CD14-positive monocyte (primary cell): ENCODE measurements around the gene C17orf113. TPM values are rescaled to one million over a fixed set of nuclear protein-coding genes. Genes with fewer than 3 reads are reported as not detected.
A peak's percentile ranks its signal among the peaks of the same experiment; 100 is the strongest.

Experiments used
- DNase-seq, 3 donors: peaks; one replicate each; pipeline ENCODE4 v3.0.0-alpha.2; 2011 to 2022
- H2AFZ ChIP-seq: 2 replicates; pipeline ENCODE4 v1.6.0; 2012; ENCODE audit warnings: mild to moderate bottlenecking, low read depth, low read length, inconsistent platforms; ENCODE audit not compliant: insufficient read depth, poor library complexity, severe bottlenecking
- H3K27ac ChIP-seq, 2 donors: 1 replicate in 1 of 2; 2 replicates in 1 of 2; pipeline ENCODE4 v1.5.1; 2012 to 2013; ENCODE audit warnings: low read length in 2 of 2, control low read depth in 1 of 2, inconsistent platforms in 1 of 2, low read depth in 1 of 2, mild to moderate bottlenecking in 1 of 2
- H3K27me3 ChIP-seq, 2 donors: one replicate each; pipeline versions ENCODE4 v1.6.0 to v1.6.1; 2011 to 2013; ENCODE audit warnings: low read length in 2 of 2; ENCODE audit not compliant: control insufficient read depth in 2 of 2, insufficient read depth in 2 of 2
- H3K36me3 ChIP-seq, 2 donors: replicated peaks in 1 of 2; 1 replicate in 1 of 2; 2 replicates in 1 of 2; pipeline versions ENCODE4 v1.5.1 to v1.6.1; 2012 to 2013; ENCODE audit warnings: low read length in 2 of 2, control low read depth in 1 of 2, inconsistent platforms in 1 of 2, mild to moderate bottlenecking in 1 of 2; ENCODE audit not compliant: insufficient read depth in 2 of 2, control insufficient read depth in 1 of 2
- H3K4me1 ChIP-seq, 2 donors: 1 replicate in 1 of 2; 2 replicates in 1 of 2; pipeline versions ENCODE4 v1.5.1 to v1.6.1; 2012 to 2013; ENCODE audit warnings: low read length in 2 of 2, control low read depth in 1 of 2, inconsistent platforms in 1 of 2, mild to moderate bottlenecking in 1 of 2, moderate library complexity in 1 of 2; ENCODE audit not compliant: insufficient read depth in 2 of 2, control insufficient read depth in 1 of 2
- H3K4me2 ChIP-seq: replicated peaks from 2 replicates; pipeline ENCODE3; 2012; ENCODE audit warnings: low read length, moderate library complexity, mild to moderate bottlenecking; ENCODE audit not compliant: poor library complexity, severe bottlenecking; ENCODE audit errors: extremely low read depth
- H3K4me3 ChIP-seq, 3 experiments: fragments of 200-600 bp in 1 of 3; sonication (generic) in 1 of 3; replicated peaks in 1 of 3; 1 replicate in 2 of 3; 2 replicates in 1 of 3; pipeline ENCODE4 v1.5.1; 2011 to 2013; ENCODE audit warnings: low read length in 3 of 3, mild to moderate bottlenecking in 3 of 3, control low read depth in 2 of 3, low read depth in 2 of 3, inconsistent platforms in 1 of 3, moderate library complexity in 1 of 3
- H3K79me2 ChIP-seq: 2 replicates; pipeline ENCODE4 v1.6.0; 2012; ENCODE audit warnings: mild to moderate bottlenecking, control low read depth, inconsistent platforms, low read length, moderate library complexity; ENCODE audit not compliant: insufficient read depth
- H3K9ac ChIP-seq: 2 replicates; pipeline ENCODE4 v1.6.0; 2017; ENCODE audit warnings: low read length, mild to moderate bottlenecking; ENCODE audit not compliant: insufficient read depth, poor library complexity, severe bottlenecking
- H3K9me3 ChIP-seq, 2 donors: replicated peaks in 1 of 2; 1 replicate in 1 of 2; 2 replicates in 1 of 2; pipeline versions ENCODE4 v1.5.1 to v1.6.1; 2012 to 2013; ENCODE audit warnings: low read length in 2 of 2, control low read depth in 1 of 2; ENCODE audit not compliant: control insufficient read depth in 1 of 2, insufficient read depth in 1 of 2
- H4K20me1 ChIP-seq: 2 replicates; pipeline ENCODE4 v1.6.0; 2012; ENCODE audit warnings: mild to moderate bottlenecking, low read length, control low read depth, moderate library complexity; ENCODE audit not compliant: insufficient read depth
- H3K27ac Mint-ChIP-seq, 7 donors: one replicate each; pipeline ENCODE4 v1.8.0; 2020; ENCODE audit warnings: mild to moderate bottlenecking in 7 of 7, mixed read lengths in 7 of 7, moderate library complexity in 6 of 7, inconsistent platforms in 2 of 7
- H3K27me3 Mint-ChIP-seq, 3 donors: one replicate each; pipeline ENCODE4 v1.8.0; 2021 to 2022; ENCODE audit warnings: low read depth in 3 of 3, mild to moderate bottlenecking in 3 of 3, mixed read lengths in 3 of 3, moderate library complexity in 3 of 3, inconsistent platforms in 1 of 3
- H3K36me3 Mint-ChIP-seq, 2 donors: one replicate each; pipeline ENCODE4 v1.8.0; 2020; ENCODE audit warnings: mixed read lengths in 2 of 2, inconsistent platforms in 1 of 2, mild to moderate bottlenecking in 1 of 2
- H3K4me1 Mint-ChIP-seq: one replicate; pipeline ENCODE4 v1.8.0; 2020; ENCODE audit warnings: mild to moderate bottlenecking, mixed read lengths
- H3K4me3 Mint-ChIP-seq, 2 donors: one replicate each; pipeline ENCODE4 v1.8.0; 2020; ENCODE audit warnings: mild to moderate bottlenecking in 2 of 2, mixed read lengths in 2 of 2, moderate library complexity in 1 of 2
- H3K9me3 Mint-ChIP-seq, 7 donors: one replicate each; pipeline ENCODE4 v1.8.0; 2020 to 2022; ENCODE audit warnings: mixed read lengths in 7 of 7, mild to moderate bottlenecking in 6 of 7, moderate library complexity in 6 of 7, inconsistent platforms in 2 of 7
- WGBS: methylation state at CpG from one replicate; pipeline ENCODE4 v1.1.5; 2013; ENCODE audit warnings: missing lambda C conversion rate; ENCODE audit not compliant: insufficient coverage; 5-methylcytosine and 5-hydroxymethylcytosine counted together
- intact Hi-C, 2 donors: fragments of 100-400 bp; cut with micrococcal nuclease; formaldehyde crosslinking; loops; one replicate each; pipeline versions ENCODE4 v1.15.0 to v1.15.1; 2023
- polyA plus RNA-seq, 3 donors: library from polyadenylated mRNA; depleted of rRNA in 1 of 3; unstranded in 2 of 3; stranded (reverse) in 1 of 3; fragments of 300-500 nt in 2 of 3; fragments of >200 nt in 1 of 3; fragmentation: Illumina TruSeq in 2 of 3; gene quantifications; 1 replicate in 2 of 3; 2 replicates in 1 of 3; pipeline ENCODE4 v1.2.3, GENCODE V29; 2012 to 2021
- TF ChIP-seq, protein P1 (sequence below): fragments of 200-600 bp; IDR thresholded peaks from one replicate; pipeline ENCODE4 v1.8.0; 2022; ENCODE audit warnings: antibody characterized with exemption, mild to moderate bottlenecking

The C17orf113 gene
- polyA plus RNA-seq, 3 donors: 0.20 to 0.52 (median 0.28) TPM

GRCh38 chr17:42051013-42051400 lies 606 bp upstream of the C17orf113 start:
- H3K4me3 ChIP-seq: peak overlapping the region; percentile 35 to 69 (median 45)
- TF ChIP-seq, protein P1, sequence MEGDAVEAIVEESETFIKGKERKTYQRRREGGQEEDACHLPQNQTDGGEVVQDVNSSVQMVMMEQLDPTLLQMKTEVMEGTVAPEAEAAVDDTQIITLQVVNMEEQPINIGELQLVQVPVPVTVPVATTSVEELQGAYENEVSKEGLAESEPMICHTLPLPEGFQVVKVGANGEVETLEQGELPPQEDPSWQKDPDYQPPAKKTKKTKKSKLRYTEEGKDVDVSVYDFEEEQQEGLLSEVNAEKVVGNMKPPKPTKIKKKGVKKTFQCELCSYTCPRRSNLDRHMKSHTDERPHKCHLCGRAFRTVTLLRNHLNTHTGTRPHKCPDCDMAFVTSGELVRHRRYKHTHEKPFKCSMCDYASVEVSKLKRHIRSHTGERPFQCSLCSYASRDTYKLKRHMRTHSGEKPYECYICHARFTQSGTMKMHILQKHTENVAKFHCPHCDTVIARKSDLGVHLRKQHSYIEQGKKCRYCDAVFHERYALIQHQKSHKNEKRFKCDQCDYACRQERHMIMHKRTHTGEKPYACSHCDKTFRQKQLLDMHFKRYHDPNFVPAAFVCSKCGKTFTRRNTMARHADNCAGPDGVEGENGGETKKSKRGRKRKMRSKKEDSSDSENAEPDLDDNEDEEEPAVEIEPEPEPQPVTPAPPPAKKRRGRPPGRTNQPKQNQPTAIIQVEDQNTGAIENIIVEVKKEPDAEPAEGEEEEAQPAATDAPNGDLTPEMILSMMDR: no peak
- no peaks in the 10 kb centered on the region for H3K36me3 Mint-ChIP-seq
- H2AFZ ChIP-seq: peak overlapping the region; percentile 96
- no peaks in the 10 kb centered on the region for H3K9me3 ChIP-seq
- peak overlapping the region; percentile 89 to 98 for H3K4me3 Mint-ChIP-seq
- no peak overlapping the region for H3K27ac ChIP-seq
- H3K4me1 Mint-ChIP-seq: peaks cover 14% of the 10 kb centered on the region
- no peak overlapping the region for H3K9ac ChIP-seq
- 67% methylated on average over 8 of the region's 8 CpGs for WGBS
- H4K20me1 ChIP-seq: no peaks in the 10 kb centered on the region
- peak overlapping the region in 2 of 7 donors; percentile 7 to 76 for H3K27ac Mint-ChIP-seq
- H3K79me2 ChIP-seq: no peaks in the 10 kb centered on the region
- DNase-seq: no peak
- peaks cover 20 to 42% (median 30%) of the 10 kb centered on the region in 3 donors for H3K27me3 Mint-ChIP-seq
- no peaks in the 10 kb centered on the region for H3K36me3 ChIP-seq
- H3K4me1 ChIP-seq: peaks cover 9 to 12% of the 10 kb centered on the region in 2 donors
- peak overlapping the region; percentile 87 for H3K4me2 ChIP-seq
- intact Hi-C loops: no loop called here
- peaks cover 0 to 7% of the 10 kb centered on the region in 2 donors for H3K27me3 ChIP-seq
- H3K9me3 Mint-ChIP-seq: peaks cover 0 to 5% (median 0%) of the 10 kb centered on the region in 7 donors

GRCh38 chr17:42049834-42050392 lies 488 bp downstream of the C17orf113 start:
- Histone ChIP-seq H3K27me3 (peaks cover 0 to 7% of the 10 kb centered on the region in 2 donors), H3K4me1 (peaks cover 9 to 12% of the 10 kb centered on the region in 2 donors), H2AFZ (peak overlapping the region; percentile 96), H4K20me1 (no peaks in the 10 kb centered on the region), H3K9me3 (no peaks in the 10 kb centered on the region), H3K4me3 (peak overlapping the region; percentile 50 to 69 (median 55)), H3K9ac (peak overlapping the region; percentile 71), H3K27ac (no peak overlapping the region), H3K4me2 (peak overlapping the region; percentile 87), H3K36me3 (no peaks in the 10 kb centered on the region), H3K79me2 (no peaks in the 10 kb centered on the region)
- peaks cover 0 to 5% (median 0%) of the 10 kb centered on the region in 7 donors for H3K9me3 Mint-ChIP-seq
- WGBS: 0% methylated on average over 7 of the region's 7 CpGs
- peaks cover 14% of the 10 kb centered on the region for H3K4me1 Mint-ChIP-seq
- peak overlapping the region in 1 of 7 donors; percentile 21 for H3K27ac Mint-ChIP-seq
- intact Hi-C loops: no loop called here
- H3K4me3 Mint-ChIP-seq: peak overlapping the region; percentile 76 to 90
- peaks cover 19 to 40% (median 28%) of the 10 kb centered on the region in 3 donors for H3K27me3 Mint-ChIP-seq
- H3K36me3 Mint-ChIP-seq: no peaks in the 10 kb centered on the region
- DNase-seq: no peak
- TF ChIP-seq, protein P1: no peak
